ENCODE results near the gene BCKDHB.

DNA sequence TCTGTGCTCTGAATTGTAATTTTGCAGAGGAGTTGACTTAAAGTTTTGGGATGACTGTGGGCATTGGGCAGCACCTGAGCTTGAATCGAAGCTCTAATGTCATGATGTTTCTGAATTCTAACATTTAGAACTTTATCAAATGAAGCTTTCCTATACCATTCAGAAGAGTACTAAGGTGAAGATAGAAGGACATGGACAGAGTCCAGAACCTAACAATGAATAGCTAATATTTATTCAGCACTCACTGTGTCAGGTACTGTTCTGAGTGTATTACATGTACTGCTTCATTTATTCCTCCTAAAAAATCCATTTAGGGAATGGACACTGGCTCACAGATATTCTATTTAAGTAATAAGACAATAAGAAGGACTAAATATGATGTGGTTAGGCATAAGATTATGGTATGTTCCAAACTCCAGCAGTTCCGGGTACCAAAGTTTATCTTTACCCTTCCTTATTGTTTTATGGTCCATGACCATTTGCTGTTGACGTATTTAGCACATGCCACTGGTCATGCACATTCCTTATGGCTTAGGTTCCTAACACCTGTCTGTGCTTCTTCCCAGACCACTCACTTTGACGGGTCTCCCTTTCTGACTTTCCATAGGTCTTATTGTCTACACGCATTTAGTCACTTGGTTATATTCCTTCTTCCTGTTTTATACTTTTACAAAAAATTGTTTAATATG is 20.3 kb downstream of the BCKDHB start:
- TF ChIP-seq EGR1 (IDR thresholded peaks at IDR 0.05) (no peak), TAF1 (IDR thresholded peaks at IDR 0.05; ENCODE audit: low read depth) (no peak)

Data from Ishikawa (cell line).